ENCODE results near the gene CRIM1.

CRIM1 gene

GRCh38 chr2:36587101-36587500 lies 231.5 kb downstream of the CRIM1 start:
- DNase-seq = no peak

- DNase-seq = no peak
Observed at GRCh38 chr2:36587556-36587955, 232.0 kb downstream of the CRIM1 start.

- no peak for DNase-seq
Observed at GRCh38 chr2:36589230-36589630, 233.7 kb downstream of the CRIM1 start.

- DNase-seq = no peak
Observed at GRCh38 chr2:36594849-36595248, 239.3 kb downstream of the CRIM1 start.

GRCh38 chr2:36596397-36596796 lies 240.8 kb downstream of the CRIM1 start:
- no peak for DNase-seq

- DNase-seq = no peak
Observed at GRCh38 chr2:36597003-36597531, 241.5 kb downstream of the CRIM1 start.

GRCh38 chr2:36597532-36598377 lies 242.2 kb downstream of the CRIM1 start, which contains the start of gene FEZ2:
Gene FEZ2, minus strand, starts transcription at chr2:36598168. Its CDS starts 26 bp downstream, at chr2:36598142.
- peak; percentile 39 to 42 for DNase-seq
